ENCODE measurements around the gene PCSK5. TPM values are rescaled to one million over a fixed set of nuclear protein-coding genes. Genes with fewer than 3 reads are reported as not detected.

PCSK5 gene
- total RNA-seq, 1 experiment from 2014 or later = 6.9 TPM

DNA sequence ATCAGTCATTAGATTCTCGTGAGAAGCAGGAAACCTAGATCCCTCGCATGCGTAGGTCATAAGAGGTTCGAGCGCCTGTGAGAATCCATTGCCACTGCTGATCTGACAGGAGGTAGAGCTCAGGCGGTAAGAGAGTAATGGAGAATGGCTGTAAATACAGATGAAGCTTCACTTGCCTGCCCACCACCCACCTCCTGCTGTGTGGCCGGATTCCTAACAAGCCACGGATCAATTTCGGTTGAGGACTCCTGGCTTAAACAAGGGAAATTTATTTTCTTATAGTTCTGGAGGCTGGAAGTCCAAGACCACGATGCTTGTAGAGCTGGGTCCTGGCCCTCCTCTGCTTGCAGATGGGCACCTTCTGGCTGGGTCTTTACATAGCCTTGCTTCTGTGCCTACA, 200.4 kb downstream of the PCSK5 start:
- Histone ChIP-seq H2AFZ (ENCODE audit: low read depth, low read length, poor library complexity, severe bottlenecking) (no peak overlapping the region), H4K20me1 (ENCODE audit: insufficient read depth) (no peaks in the 10 kb centered on the region; the same call in 1 of the 2 replicates), H3K9me3 (ENCODE audit: control insufficient read depth in 1 of 2, insufficient read depth in 1 of 2, low read depth in 1 of 2, low read length in 2 of 2) (no peaks in the 10 kb centered on the region), H3K4me1 (ENCODE audit: control insufficient read depth in 1 of 2, insufficient read depth in 2 of 2, low read length in 2 of 2) (no peaks in the 10 kb centered on the region), H3K27me3 (ENCODE audit: insufficient read depth, low read length) (no peaks in the 10 kb centered on the region), H3K4me3 (replicated peaks in 1 of 2; ENCODE audit: low read depth in 1 of 2, low read length in 2 of 2) (no peak overlapping the region), H3K27ac (ENCODE audit: low read depth, low read length) (no peak overlapping the region), H3K79me2 (ENCODE audit: insufficient read depth, low read length) (no peaks in the 10 kb centered on the region), H3K36me3 (ENCODE audit: control insufficient read depth in 1 of 2, insufficient read depth in 2 of 2, low read length in 2 of 2) (no peaks in the 10 kb centered on the region), H3K4me2 (ENCODE audit: low read length) (no peak overlapping the region), H3K9me2 (ENCODE audit: insufficient read depth) (no peaks in the 10 kb centered on the region), H3K9ac (ENCODE audit: low read length) (no peak overlapping the region)
- ChIA-PET CTCF (no interaction called here), RAD21 (ENCODE audit: low non-redundant PET in 1 of 2, low total read pairs in 2 of 2, uncharacterized antibody in 2 of 2, unreplicated experiment in 2 of 2) (no interaction called here), POLR2A (no interaction called here)
- TF ChIP-seq EZH2 (IDR thresholded peaks at IDR 0.05) = no peak
- TF ChIP-seq, protein P1, sequence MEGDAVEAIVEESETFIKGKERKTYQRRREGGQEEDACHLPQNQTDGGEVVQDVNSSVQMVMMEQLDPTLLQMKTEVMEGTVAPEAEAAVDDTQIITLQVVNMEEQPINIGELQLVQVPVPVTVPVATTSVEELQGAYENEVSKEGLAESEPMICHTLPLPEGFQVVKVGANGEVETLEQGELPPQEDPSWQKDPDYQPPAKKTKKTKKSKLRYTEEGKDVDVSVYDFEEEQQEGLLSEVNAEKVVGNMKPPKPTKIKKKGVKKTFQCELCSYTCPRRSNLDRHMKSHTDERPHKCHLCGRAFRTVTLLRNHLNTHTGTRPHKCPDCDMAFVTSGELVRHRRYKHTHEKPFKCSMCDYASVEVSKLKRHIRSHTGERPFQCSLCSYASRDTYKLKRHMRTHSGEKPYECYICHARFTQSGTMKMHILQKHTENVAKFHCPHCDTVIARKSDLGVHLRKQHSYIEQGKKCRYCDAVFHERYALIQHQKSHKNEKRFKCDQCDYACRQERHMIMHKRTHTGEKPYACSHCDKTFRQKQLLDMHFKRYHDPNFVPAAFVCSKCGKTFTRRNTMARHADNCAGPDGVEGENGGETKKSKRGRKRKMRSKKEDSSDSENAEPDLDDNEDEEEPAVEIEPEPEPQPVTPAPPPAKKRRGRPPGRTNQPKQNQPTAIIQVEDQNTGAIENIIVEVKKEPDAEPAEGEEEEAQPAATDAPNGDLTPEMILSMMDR (IDR thresholded peaks at IDR 0.05 in 2 of 3, conservative IDR thresholded peaks at IDR 0.05 in 1 of 3; ENCODE audit: borderline replicate concordance in 1 of 3, insufficient read depth in 1 of 3, low read depth in 2 of 3, low read length in 2 of 3) = no peak
- no peak for TF ChIP-seq ZFX (IDR thresholded peaks at IDR 0.05)
- no peak for TF ChIP-seq FOSL1 (IDR thresholded peaks at IDR 0.05; ENCODE audit: low read depth)
- no peak for TF ChIP-seq ELF1 (IDR thresholded peaks at IDR 0.05; ENCODE audit: borderline replicate concordance, low read depth)
- no peak for TF ChIP-seq SRF (IDR thresholded peaks at IDR 0.05; ENCODE audit: low read depth)
- no peak for TF ChIP-seq YY1 (IDR thresholded peaks at IDR 0.05; ENCODE audit: extremely low read depth, insufficient replicate concordance, low read depth, low read length)
- TF ChIP-seq, protein P2, sequence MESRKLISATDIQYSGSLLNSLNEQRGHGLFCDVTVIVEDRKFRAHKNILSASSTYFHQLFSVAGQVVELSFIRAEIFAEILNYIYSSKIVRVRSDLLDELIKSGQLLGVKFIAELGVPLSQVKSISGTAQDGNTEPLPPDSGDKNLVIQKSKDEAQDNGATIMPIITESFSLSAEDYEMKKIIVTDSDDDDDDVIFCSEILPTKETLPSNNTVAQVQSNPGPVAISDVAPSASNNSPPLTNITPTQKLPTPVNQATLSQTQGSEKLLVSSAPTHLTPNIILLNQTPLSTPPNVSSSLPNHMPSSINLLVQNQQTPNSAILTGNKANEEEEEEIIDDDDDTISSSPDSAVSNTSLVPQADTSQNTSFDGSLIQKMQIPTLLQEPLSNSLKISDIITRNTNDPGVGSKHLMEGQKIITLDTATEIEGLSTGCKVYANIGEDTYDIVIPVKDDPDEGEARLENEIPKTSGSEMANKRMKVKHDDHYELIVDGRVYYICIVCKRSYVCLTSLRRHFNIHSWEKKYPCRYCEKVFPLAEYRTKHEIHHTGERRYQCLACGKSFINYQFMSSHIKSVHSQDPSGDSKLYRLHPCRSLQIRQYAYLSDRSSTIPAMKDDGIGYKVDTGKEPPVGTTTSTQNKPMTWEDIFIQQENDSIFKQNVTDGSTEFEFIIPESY (IDR thresholded peaks at IDR 0.05; ENCODE audit: extremely low read depth, insufficient replicate concordance, low read length) = no peak
- no peak for TF ChIP-seq TCF7L2 (IDR thresholded peaks at IDR 0.05; ENCODE audit: borderline replicate concordance, extremely low read depth, insufficient read depth, insufficient read length)
- TF ChIP-seq, protein P3, sequence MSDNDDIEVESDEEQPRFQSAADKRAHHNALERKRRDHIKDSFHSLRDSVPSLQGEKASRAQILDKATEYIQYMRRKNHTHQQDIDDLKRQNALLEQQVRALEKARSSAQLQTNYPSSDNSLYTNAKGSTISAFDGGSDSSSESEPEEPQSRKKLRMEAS (IDR thresholded peaks at IDR 0.05) = no peak
- no TSS peak for BruUV-seq (replicated peaks)
- DNase-seq (ENCODE audit: low read depth, low spot score) (no peak), ATAC-seq (no peak)
- intact Hi-C loops (cut with micrococcal nuclease) = no loop called here
